SK-N-MC (cell line): ENCODE measurements around the gene ZNF148.

Source experiments
- DNase-seq: peaks from one replicate; pipeline ENCODE4 v3.0.0-alpha.2; 2011; ENCODE audit warnings: low read depth, low spot score
- H3K27ac ChIP-seq: fragments of 200-600 bp; sonication (generic); 2 replicates; pipeline ENCODE4 v1.5.1; 2016; ENCODE audit warnings: mixed run types
- H3K36me3 ChIP-seq: fragments of 200-600 bp; sonication (generic); 2 replicates; pipeline ENCODE4 v1.6.1; 2017; ENCODE audit warnings: antibody characterized with exemption, low read length, mixed read lengths; ENCODE audit not compliant: insufficient read depth
- H3K4me3 ChIP-seq: fragments of 200-600 bp; sonication (generic); 2 replicates; pipeline ENCODE4 v1.5.1; 2016
- H3K9ac ChIP-seq: fragments of 200-600 bp; sonication (generic); 2 replicates; pipeline ENCODE4 v1.8.0; 2017; ENCODE audit warnings: mixed run types, mixed read lengths; ENCODE audit not compliant: insufficient read length
- H3K9me3 ChIP-seq: fragments of 200-600 bp; sonication (generic); 2 replicates; pipeline ENCODE4 v1.6.1; 2017; ENCODE audit warnings: low read depth, mild to moderate bottlenecking, antibody characterized with exemption, low read length, moderate library complexity, mixed read lengths
- EZH2 ChIP-seq: fragments of 200-600 bp; sonication (generic); IDR thresholded peaks from one replicate; pipeline ENCODE4 v1.6.1; 2017; ENCODE audit warnings: antibody characterized with exemption
- FOXP2 ChIP-seq: optimal IDR thresholded peaks from 2 replicates; pipeline ENCODE3; 2011; ENCODE audit warnings: mild to moderate bottlenecking, moderate library complexity; ENCODE audit not compliant: insufficient read depth; ENCODE audit errors: extremely low read length, control extremely low read depth
- POLR2AphosphoS5 ChIP-seq: IDR thresholded peaks from 2 replicates; pipeline ENCODE4 v1.6.1; 2012; ENCODE audit warnings: mild to moderate bottlenecking, low read depth, low read length, borderline replicate concordance

ZNF148 gene

DNA sequence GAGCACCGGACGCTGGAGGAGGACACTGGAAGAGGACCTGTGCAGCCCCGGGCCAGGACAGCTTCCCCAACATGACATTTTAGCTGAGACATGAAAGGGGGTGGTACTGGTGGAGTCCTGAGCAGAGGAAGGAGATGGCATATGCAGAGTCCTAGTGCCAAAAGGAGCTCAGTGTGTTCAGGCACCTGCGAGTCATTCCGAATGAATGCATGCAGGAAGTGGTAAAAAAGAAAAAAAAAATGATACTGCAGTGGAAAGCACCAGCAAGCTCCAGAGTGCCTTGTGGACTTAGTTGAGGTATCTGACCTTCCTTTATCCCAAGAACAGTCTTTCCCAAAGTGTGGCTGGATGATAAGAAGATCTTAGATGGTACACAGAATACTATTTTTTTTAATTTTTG lies 6.6 kb upstream of the ZNF148 start:
- DNase-seq, result no peak
- no peak overlapping the region for H3K9ac ChIP-seq
- H3K4me3 ChIP-seq, result no peak overlapping the region
- no peak overlapping the region for H3K27ac ChIP-seq
- H3K9me3 ChIP-seq, result no peaks in the 10 kb centered on the region
- TF ChIP-seq FOXP2 (no peak), POLR2AphosphoS5 (no peak), EZH2 (no peak)
- no peaks in the 10 kb centered on the region for H3K36me3 ChIP-seq

DNA sequence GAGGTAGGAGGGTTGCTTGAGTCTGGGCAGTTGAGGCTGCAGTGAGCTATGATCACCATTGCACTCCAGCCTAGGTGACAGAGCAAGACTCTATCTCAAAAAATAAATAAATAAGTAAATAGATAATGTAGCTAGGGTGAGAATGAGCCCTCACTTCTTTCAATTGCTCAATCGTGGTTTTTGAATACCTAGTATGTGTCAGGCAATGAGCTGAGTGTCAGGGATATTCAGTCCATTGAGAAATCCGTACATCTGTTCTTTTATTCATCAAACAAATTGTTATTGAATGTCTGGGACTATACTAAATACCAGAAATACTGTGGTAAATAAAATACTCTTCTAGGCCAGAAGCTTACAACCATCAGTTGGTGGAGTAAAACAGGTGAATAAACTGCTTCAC lies 6.2 kb upstream of the ZNF148 start:
- Histone ChIP-seq H3K36me3 (no peaks in the 10 kb centered on the region), H3K4me3 (no peak overlapping the region), H3K27ac (no peak overlapping the region), H3K9ac (no peak overlapping the region), H3K9me3 (no peaks in the 10 kb centered on the region)
- TF ChIP-seq EZH2, result no peak
- TF ChIP-seq POLR2AphosphoS5, result no peak
- no peak for TF ChIP-seq FOXP2
- DNase-seq, result no peak

DNA sequence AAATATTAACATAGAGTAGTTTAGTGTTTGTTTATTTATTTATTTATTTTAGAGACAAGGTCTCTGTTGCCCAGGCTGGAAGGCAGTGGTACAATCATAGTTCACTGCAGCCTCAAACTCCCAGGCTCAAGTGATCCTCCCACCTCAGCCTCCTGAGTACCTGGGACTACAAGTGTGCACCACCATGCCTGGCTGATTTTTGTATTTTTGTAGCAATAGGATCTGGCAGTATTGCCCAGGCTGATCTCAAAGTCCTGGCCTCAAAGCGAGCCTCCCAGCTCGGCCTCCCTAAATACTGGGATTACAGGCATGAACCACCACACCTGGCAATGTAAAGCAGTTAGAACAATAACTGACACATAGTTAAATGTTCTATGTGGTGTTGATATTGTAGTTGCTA lies 4.4 kb upstream of the ZNF148 start:
- Histone ChIP-seq H3K4me3 (no peak overlapping the region), H3K9ac (no peak overlapping the region), H3K27ac (no peak overlapping the region), H3K36me3 (no peaks in the 10 kb centered on the region), H3K9me3 (no peaks in the 10 kb centered on the region)
- no peak for TF ChIP-seq EZH2
- TF ChIP-seq FOXP2, result no peak
- no peak for DNase-seq

DNA sequence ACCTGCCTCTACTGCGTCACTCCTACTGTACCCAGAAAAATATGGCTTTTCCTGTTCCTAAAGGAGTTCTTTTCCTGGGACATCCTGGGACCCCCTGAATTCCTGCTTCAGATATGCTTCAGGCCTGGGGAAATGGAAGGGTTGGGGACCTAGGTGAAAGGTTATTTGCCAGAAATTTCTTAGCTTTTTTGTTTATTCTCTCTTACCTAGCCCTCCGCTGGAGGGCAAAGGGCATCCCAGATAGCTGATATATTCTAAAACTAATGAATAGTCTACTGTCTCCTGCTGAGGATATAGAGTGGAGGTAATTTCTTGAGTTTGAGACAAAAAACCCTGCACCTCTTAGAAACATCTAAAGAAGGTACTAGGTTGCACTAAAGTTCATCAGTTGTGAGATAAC lies 3.6 kb upstream of the ZNF148 start:
- no peak for TF ChIP-seq FOXP2
- H3K9me3 ChIP-seq, result no peaks in the 10 kb centered on the region
- no peaks in the 10 kb centered on the region for H3K36me3 ChIP-seq
- no peak overlapping the region for H3K4me3 ChIP-seq
- no peak for DNase-seq
- H3K9ac ChIP-seq, result no peak overlapping the region
- no peak overlapping the region for H3K27ac ChIP-seq

DNA sequence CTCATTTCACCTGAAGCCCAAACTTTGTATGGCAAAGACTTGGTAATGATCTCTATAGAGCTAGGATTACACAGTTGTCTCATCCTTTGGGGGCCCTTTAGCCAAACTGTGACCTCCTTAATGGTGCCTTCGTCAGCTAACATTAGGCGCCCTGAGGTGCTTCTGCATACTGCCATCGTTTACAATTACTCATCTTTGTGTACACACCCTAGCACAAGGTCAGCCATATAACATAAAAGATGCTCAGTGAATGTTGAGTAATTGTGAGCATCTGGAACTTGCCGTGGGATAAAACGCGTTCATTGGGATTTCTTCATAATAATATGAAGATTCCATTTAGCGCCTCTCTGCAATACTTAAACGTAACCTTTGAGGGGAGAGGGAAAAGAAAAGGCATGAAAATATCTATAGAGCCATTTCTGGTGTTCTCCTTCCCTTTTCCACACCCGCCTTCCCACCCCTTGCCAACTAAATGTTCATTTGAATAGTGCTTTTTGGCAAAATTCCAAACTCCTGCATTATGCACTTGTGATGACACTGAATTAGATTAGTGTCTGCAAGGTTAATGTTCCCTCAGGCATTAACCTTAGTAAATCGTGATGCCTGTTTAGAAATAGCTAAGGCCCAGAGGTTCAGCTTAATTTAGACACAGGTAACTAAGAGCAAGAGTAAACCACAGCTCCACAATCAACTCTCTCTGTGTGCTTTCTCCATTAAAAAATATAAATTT lies 990 bp upstream of the ZNF148 start:
- TF ChIP-seq POLR2AphosphoS5 (no peak; the same call in 1 of the 2 replicates), FOXP2 (no peak), EZH2 (no peak)
- H3K4me3 ChIP-seq, result peak overlapping the region; percentile 90
- no peak overlapping the region for H3K27ac ChIP-seq
- H3K9me3 ChIP-seq, result no peaks in the 10 kb centered on the region
- peak overlapping the region; percentile 96 for H3K9ac ChIP-seq
- peaks cover 11% of the 10 kb centered on the region for H3K36me3 ChIP-seq
- peak; percentile 47 for DNase-seq

DNA sequence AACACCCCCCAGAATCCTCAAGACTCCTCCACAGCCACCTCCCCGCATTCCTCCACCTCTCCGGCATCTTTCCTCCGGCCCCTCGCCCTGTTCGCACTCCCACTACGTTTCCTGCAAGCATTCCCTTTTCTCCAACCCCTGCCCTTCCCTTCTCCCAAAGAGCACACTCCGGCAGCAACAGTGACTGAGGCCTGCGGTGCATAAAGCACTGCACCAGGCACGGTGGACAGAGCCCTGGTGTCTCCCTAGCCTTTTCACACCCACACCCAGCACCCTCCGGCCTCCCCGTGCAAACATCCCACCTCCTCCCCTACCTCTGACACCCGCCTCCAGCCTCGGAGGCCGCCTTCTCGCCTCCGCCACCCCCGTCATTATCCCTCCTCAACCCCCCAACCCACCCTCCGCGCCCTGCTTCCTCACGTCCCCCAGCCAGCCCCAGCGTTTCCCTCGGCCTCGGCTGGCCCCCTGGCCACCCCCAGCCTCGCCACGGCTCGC lies 577 bp downstream of the ZNF148 start:
- peak overlapping the region; percentile 96 for H3K9ac ChIP-seq
- H3K27ac ChIP-seq, result 0 out of 2 replicates have a peak overlapping the region, but pooled peaks have one; percentile 21
- no peak for DNase-seq
- H3K9me3 ChIP-seq, result no peaks in the 10 kb centered on the region
- peak overlapping the region; percentile 90 for H3K4me3 ChIP-seq
- TF ChIP-seq FOXP2 (no peak), EZH2 (no peak), POLR2AphosphoS5 (no peak)
- H3K36me3 ChIP-seq, result peaks cover 21% of the 10 kb centered on the region

DNA sequence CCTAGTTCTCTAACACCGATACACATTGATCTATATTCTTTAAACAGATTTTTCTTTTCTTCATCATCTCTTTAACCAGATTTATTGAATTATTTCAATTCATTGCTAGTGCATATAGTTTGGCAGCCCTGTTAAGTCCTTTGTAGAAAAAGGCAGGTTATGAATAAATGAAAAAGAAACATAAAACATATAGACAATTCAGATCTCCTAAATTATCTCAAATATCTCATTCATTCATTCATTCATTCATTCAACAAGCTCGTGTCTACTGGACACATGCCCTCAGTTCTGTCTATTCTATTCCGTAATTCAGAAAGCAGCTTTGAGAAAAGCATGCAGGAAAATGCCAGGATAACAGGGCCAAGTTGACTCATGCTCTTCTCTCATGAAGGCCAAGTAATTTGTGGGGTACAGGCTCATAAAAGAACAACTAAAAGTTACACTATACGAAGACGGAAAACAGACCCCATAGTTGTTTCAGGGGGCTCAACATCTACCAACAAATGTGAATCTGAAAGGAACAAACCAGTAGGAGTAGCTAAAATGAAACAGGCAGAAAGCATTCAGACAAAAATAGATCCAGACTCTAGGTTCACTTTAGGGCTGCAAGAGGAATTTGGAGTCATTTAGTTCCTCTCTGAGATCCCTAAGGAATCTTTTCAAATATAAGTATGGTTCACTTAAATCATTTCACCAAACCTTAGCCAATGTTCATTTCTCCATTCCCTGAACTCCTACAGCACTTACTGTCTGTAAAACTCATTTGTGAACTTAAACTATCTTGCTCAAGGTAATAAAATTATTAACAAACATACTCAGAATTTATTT lies 7.5 kb downstream of the ZNF148 start:
- no peak for DNase-seq
- Histone ChIP-seq H3K9me3 (no peaks in the 10 kb centered on the region), H3K27ac (no peak overlapping the region), H3K4me3 (no peak overlapping the region), H3K36me3 (peaks cover 47% of the 10 kb centered on the region), H3K9ac (no peak overlapping the region)
- no peak for TF ChIP-seq FOXP2
- no peak for TF ChIP-seq POLR2AphosphoS5
- no peak for TF ChIP-seq EZH2

DNA sequence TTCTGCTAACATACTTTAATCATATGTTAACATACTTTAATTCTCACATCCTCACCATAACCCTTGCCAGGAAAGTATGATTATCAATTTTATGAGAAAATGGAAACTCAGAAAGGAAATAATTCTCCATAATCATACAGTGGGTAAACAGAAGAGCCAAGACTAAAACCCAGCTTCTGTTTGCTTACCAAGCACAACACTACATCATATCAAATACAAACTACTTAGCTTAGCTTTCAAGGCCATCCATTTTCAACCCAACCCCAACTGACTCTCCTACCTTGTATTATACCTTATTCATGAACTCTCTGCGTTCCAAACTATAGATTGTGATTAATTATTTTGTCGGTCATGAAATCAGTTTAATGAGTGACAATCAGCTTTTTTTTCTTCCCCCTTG lies 9.0 kb downstream of the ZNF148 start:
- Histone ChIP-seq H3K9me3 (no peaks in the 10 kb centered on the region), H3K9ac (no peak overlapping the region), H3K36me3 (peaks cover 36% of the 10 kb centered on the region), H3K4me3 (no peak overlapping the region), H3K27ac (no peak overlapping the region)
- no peak for DNase-seq
- TF ChIP-seq POLR2AphosphoS5 (no peak), FOXP2 (no peak), EZH2 (no peak)
